ENCODE measurements around the gene MAN2B1.
"Not testable (repeated sequence)": the region's sequence is repeated elsewhere in the genome, so short reads cannot be mapped to it uniquely, and the experiment has no call there.

The MAN2B1 gene

GRCh38 chr19:12664406-12665280 lies 1.9 kb downstream of the MAN2B1 start:
- DNase-seq (ENCODE audit: extremely low read depth in 1 of 2, low read depth in 1 of 2): no peak

- no peak for DNase-seq (ENCODE audit: extremely low read depth in 1 of 2, low read depth in 1 of 2)
Measured at GRCh38 chr19:12660980-12661379, 5.6 kb downstream of the MAN2B1 start.

- DNase-seq (ENCODE audit: extremely low read depth in 1 of 2, low read depth in 1 of 2): no peak
Measured at GRCh38 chr19:12657966-12658365, 8.6 kb downstream of the MAN2B1 start.

GRCh38 chr19:12656899-12657571 lies 9.5 kb downstream of the MAN2B1 start:
- DNase-seq (ENCODE audit: extremely low read depth in 1 of 2, low read depth in 1 of 2): no peak

- no peak for DNase-seq (ENCODE audit: extremely low read depth in 1 of 2, low read depth in 1 of 2)
Measured at GRCh38 chr19:12655546-12655945, 11.0 kb downstream of the MAN2B1 start.

GRCh38 chr19:12652219-12652618 lies 14.3 kb downstream of the MAN2B1 start:
- DNase-seq (ENCODE audit: extremely low read depth in 1 of 2, low read depth in 1 of 2): no peak

GRCh38 chr19:12649941-12650340 lies 16.6 kb downstream of the MAN2B1 start:
- no peak for DNase-seq (ENCODE audit: extremely low read depth in 1 of 2, low read depth in 1 of 2)

GRCh38 chr19:12648088-12648487 lies 18.5 kb downstream of the MAN2B1 start:
- DNase-seq (ENCODE audit: extremely low read depth in 1 of 2, low read depth in 1 of 2): no peak

GRCh38 chr19:12647490-12648071 lies 19.0 kb downstream of the MAN2B1 start:
- DNase-seq (ENCODE audit: extremely low read depth in 1 of 2, low read depth in 1 of 2): no peak

GRCh38 chr19:12647047-12647446 lies 19.5 kb downstream of the MAN2B1 start:
- no peak for DNase-seq (ENCODE audit: extremely low read depth in 1 of 2, low read depth in 1 of 2)

- DNase-seq (ENCODE audit: extremely low read depth in 1 of 2, low read depth in 1 of 2): no peak
Measured at GRCh38 chr19:12646551-12646950, 20.0 kb downstream of the MAN2B1 start.

GRCh38 chr19:12643716-12644115 lies 22.8 kb downstream of the MAN2B1 start:
- DNase-seq (ENCODE audit: extremely low read depth in 1 of 2, low read depth in 1 of 2): not testable (repeated sequence)

GRCh38 chr19:12642506-12642905 lies 24.0 kb downstream of the MAN2B1 start:
- no peak for DNase-seq (ENCODE audit: extremely low read depth in 1 of 2, low read depth in 1 of 2)

GRCh38 chr19:12641456-12641855 lies 25.1 kb downstream of the MAN2B1 start:
- DNase-seq (ENCODE audit: extremely low read depth in 1 of 2, low read depth in 1 of 2): no peak

GRCh38 chr19:12639901-12640613 lies 26.5 kb downstream of the MAN2B1 start:
- peak; percentile 77 to 87 for DNase-seq (ENCODE audit: extremely low read depth in 1 of 2, low read depth in 1 of 2)

- DNase-seq (ENCODE audit: extremely low read depth in 1 of 2, low read depth in 1 of 2): no peak
Measured at GRCh38 chr19:12638611-12639182, 27.8 kb downstream of the MAN2B1 start.

GRCh38 chr19:12636631-12637030 lies 29.9 kb downstream of the MAN2B1 start:
- DNase-seq (ENCODE audit: extremely low read depth in 1 of 2, low read depth in 1 of 2): no peak

GRCh38 chr19:12629215-12629614 lies 37.3 kb downstream of the MAN2B1 start:
- no peak for DNase-seq (ENCODE audit: extremely low read depth in 1 of 2, low read depth in 1 of 2)

GRCh38 chr19:12628040-12629022 lies 38.2 kb downstream of the MAN2B1 start:
- DNase-seq (ENCODE audit: extremely low read depth in 1 of 2, low read depth in 1 of 2): no peak

GRCh38 chr19:12626958-12627357 lies 39.6 kb downstream of the MAN2B1 start:
- DNase-seq (ENCODE audit: extremely low read depth in 1 of 2, low read depth in 1 of 2): no peak

Data from stimulated activated CD8-positive, alpha-beta memory T cell treated with anti-CD3 and anti-CD28 coated beads, Interleukin-7, amount 100 ng/mL, for 48 hours (primary cell).